Neural progenitor cell (in vitro differentiated cells): ENCODE results near the gene RIPK3. TPM values are rescaled to one million over a fixed set of nuclear protein-coding genes. Genes with fewer than 3 reads are reported as not detected.
A peak's percentile ranks its signal among the peaks of the same experiment; 100 is the strongest.
"Not testable (repeated sequence)": the region's sequence is repeated elsewhere in the genome, so short reads cannot be mapped to it uniquely, and the experiment has no call there.

Experiments
- DNase-seq: peaks from one replicate; pipeline ENCODE4 v3.0.0-alpha.2; 2016; ENCODE audit warnings: low spot score
- H2AFZ ChIP-seq: fragments of 200-600 bp; sonication (generic); replicated peaks from 2 replicates; pipeline ENCODE4 v1.6.1; 2016; ENCODE audit warnings: antibody characterized with exemption
- H3F3A ChIP-seq: fragments of 200-600 bp; sonication (generic); 2 replicates; pipeline ENCODE4 v1.6.1; 2016; ENCODE audit warnings: antibody characterized with exemption, low read depth
- H3K27ac ChIP-seq: fragments of 200-600 bp; sonication (generic); 2 replicates; pipeline ENCODE4 v1.5.1; 2016; ENCODE audit warnings: mild to moderate bottlenecking
- H3K27me3 ChIP-seq: fragments of 200-600 bp; sonication (generic); 2 replicates; pipeline ENCODE4 v1.6.1; 2016; ENCODE audit warnings: mild to moderate bottlenecking, moderate library complexity
- H3K36me3 ChIP-seq: fragments of 200-600 bp; sonication (generic); 2 replicates; pipeline ENCODE4 v1.5.1; 2016
- H3K4me1 ChIP-seq: fragments of 200-600 bp; sonication (generic); 2 replicates; pipeline ENCODE4 v1.6.1; 2016; ENCODE audit warnings: mixed run types
- H3K4me2 ChIP-seq: fragments of 200-600 bp; sonication (generic); 2 replicates; pipeline ENCODE4 v1.6.1; 2016
- H3K4me3 ChIP-seq: fragments of 200-600 bp; sonication (generic); 2 replicates; pipeline ENCODE4 v1.5.1; 2016
- H3K79me2 ChIP-seq: fragments of 200-600 bp; sonication (generic); 2 replicates; pipeline ENCODE4 v1.6.1; 2016; ENCODE audit warnings: low read depth
- H3K9ac ChIP-seq: fragments of 200-600 bp; sonication (generic); 2 replicates; pipeline ENCODE4 v1.6.1; 2016
- H3K9me3 ChIP-seq: fragments of 200-600 bp; sonication (generic); 2 replicates; pipeline ENCODE4 v1.5.1; 2016; ENCODE audit warnings: low read depth
- H4K20me1 ChIP-seq: fragments of 200-600 bp; sonication (generic); 2 replicates; pipeline ENCODE4 v1.6.1; 2016; ENCODE audit warnings: low read depth
- H3K27ac Mint-ChIP-seq: 3 replicates; pipeline ENCODE4 v1.8.0; 2021; ENCODE audit warnings: mixed read lengths
- H3K27me3 Mint-ChIP-seq: 2 replicates; pipeline ENCODE4 v1.8.0; 2022; ENCODE audit warnings: low read depth, mild to moderate bottlenecking, inconsistent platforms, moderate library complexity, mixed read lengths; ENCODE audit not compliant: insufficient read depth
- H3K36me3 Mint-ChIP-seq: 3 replicates; pipeline ENCODE4 v1.8.0; 2021; ENCODE audit warnings: mixed read lengths
- H3K4me1 Mint-ChIP-seq: 3 replicates; pipeline ENCODE4 v1.8.0; 2021; ENCODE audit warnings: mixed read lengths
- H3K4me3 Mint-ChIP-seq: 3 replicates; pipeline ENCODE4 v1.8.0; 2021; ENCODE audit warnings: mild to moderate bottlenecking, moderate library complexity, mixed read lengths
- H3K9me3 Mint-ChIP-seq: 3 replicates; pipeline ENCODE4 v1.8.0; 2020; ENCODE audit warnings: mixed read lengths
- CTCF ChIP-seq: fragments of 200-600 bp; sonication (generic); IDR thresholded peaks from 2 replicates; pipeline ENCODE4 v1.5.1; 2017; ENCODE audit warnings: antibody characterized with exemption, mild to moderate bottlenecking
- EZH2 ChIP-seq: fragments of 200-600 bp; sonication (generic); IDR thresholded peaks from 2 replicates; pipeline ENCODE4 v1.6.1; 2017; ENCODE audit warnings: antibody characterized with exemption, mild to moderate bottlenecking, moderate library complexity
- EZH2phosphoT487 ChIP-seq: fragments of 200-600 bp; sonication (generic); IDR thresholded peaks from 2 replicates; pipeline ENCODE4 v1.6.1; 2017; ENCODE audit warnings: antibody characterized with exemption
- total RNA-seq: library from RNA; depleted of rRNA; stranded (reverse); fragments of >200 nt; gene quantifications from 2 replicates; pipeline ENCODE4 v1.2.3, GENCODE V29; 2015; ENCODE audit warnings: low replicate concordance

Gene RIPK3
- total RNA-seq, 1 donor from 2014 or later, result not detected

GRCh38 chr14:24376448-24377070 lies 36.8 kb upstream of the RIPK3 start:
- Histone ChIP-seq H3K36me3 (no peaks in the 10 kb centered on the region), H3K9ac (no peak overlapping the region), H3K4me2 (peak overlapping the region; percentile 72), H3K27ac (no peak overlapping the region), H3K79me2 (no peaks in the 10 kb centered on the region), H3K4me1 (peaks cover 26% of the 10 kb centered on the region), H3K9me3 (no peaks in the 10 kb centered on the region), H3K4me3 (peak overlapping the region; percentile 8), H3K27me3 (no peaks in the 10 kb centered on the region), H3F3A (peaks cover 19% of the 10 kb centered on the region), H4K20me1 (no peaks in the 10 kb centered on the region), H2AFZ (no peak overlapping the region)
- Mint-ChIP-seq H3K4me1 (peaks cover 5% of the 10 kb centered on the region), H3K27ac (no peak overlapping the region), H3K9me3 (no peaks in the 10 kb centered on the region), H3K4me3 (peak overlapping the region; percentile 18), H3K27me3 (peaks cover 12% of the 10 kb centered on the region), H3K36me3 (peaks cover 22% of the 10 kb centered on the region)
- DNase-seq, result peak; percentile 71
- no peak for TF ChIP-seq EZH2phosphoT487
- TF ChIP-seq CTCF, result peak; percentile 49

- no peak for DNase-seq
- H3K36me3 ChIP-seq, result no peaks in the 10 kb centered on the region
- H3K4me3 ChIP-seq, result no peak overlapping the region
- H3K4me3 Mint-ChIP-seq, result no peak overlapping the region
- peaks cover 3% of the 10 kb centered on the region for H3K79me2 ChIP-seq
- no peaks in the 10 kb centered on the region for H3K27me3 ChIP-seq
- H3K36me3 Mint-ChIP-seq, result peaks cover 22% of the 10 kb centered on the region
- H4K20me1 ChIP-seq, result no peaks in the 10 kb centered on the region
- H3K9ac ChIP-seq, result no peak overlapping the region
- no peaks in the 10 kb centered on the region for H3K9me3 Mint-ChIP-seq
- TF ChIP-seq EZH2phosphoT487 (no peak), CTCF (no peak), EZH2 (no peak)
- peaks cover 5% of the 10 kb centered on the region for H3K4me1 Mint-ChIP-seq
- H3K4me2 ChIP-seq, result no peak overlapping the region
- no peak overlapping the region for H2AFZ ChIP-seq
- peaks cover 10% of the 10 kb centered on the region for H3K27me3 Mint-ChIP-seq
- H3K4me1 ChIP-seq, result peaks cover 31% of the 10 kb centered on the region
- H3K27ac Mint-ChIP-seq, result no peak overlapping the region
- peaks cover 7% of the 10 kb centered on the region for H3F3A ChIP-seq
- H3K27ac ChIP-seq, result no peak overlapping the region
- no peaks in the 10 kb centered on the region for H3K9me3 ChIP-seq
These were observed 33.1 kb upstream of the RIPK3 start for GRCh38 chr14:24372701-24373416.

- H3K4me1 Mint-ChIP-seq, H3K9me3 Mint-ChIP-seq, H3K4me3 Mint-ChIP-seq, H2AFZ ChIP-seq, H3K4me2 ChIP-seq, H3K4me3 ChIP-seq, H3K79me2 ChIP-seq, H3K36me3 ChIP-seq, H3K27ac ChIP-seq, H3K27me3 ChIP-seq, H3K9ac ChIP-seq, H4K20me1 ChIP-seq, DNase-seq, H3K27ac Mint-ChIP-seq, H3K9me3 ChIP-seq: not testable (repeated sequence)
- Histone ChIP-seq H3K4me1 (peaks cover 24% of the 10 kb centered on the region), H3F3A (peaks cover 19% of the 10 kb centered on the region)
- H3K36me3 Mint-ChIP-seq, result peaks cover 14% of the 10 kb centered on the region
- peaks cover 14% of the 10 kb centered on the region for H3K27me3 Mint-ChIP-seq
These were observed 31.8 kb upstream of the RIPK3 start for GRCh38 chr14:24371605-24372004.

GRCh38 chr14:24370748-24371147 lies 31.0 kb upstream of the RIPK3 start:
- H3K4me3 ChIP-seq, result no peak overlapping the region
- H2AFZ ChIP-seq, result no peak overlapping the region
- no peak overlapping the region for H3K27ac ChIP-seq
- H3K27me3 Mint-ChIP-seq, result peaks cover 13% of the 10 kb centered on the region
- H3K9ac ChIP-seq, result no peak overlapping the region
- H3K79me2 ChIP-seq, result peaks cover 3% of the 10 kb centered on the region
- H3K27ac Mint-ChIP-seq, result no peak overlapping the region
- peaks cover 20% of the 10 kb centered on the region for H3K4me1 ChIP-seq
- no peaks in the 10 kb centered on the region for H3K36me3 ChIP-seq
- no peaks in the 10 kb centered on the region for H3K27me3 ChIP-seq
- no peak overlapping the region for H3K4me3 Mint-ChIP-seq
- peaks cover 14% of the 10 kb centered on the region for H3K36me3 Mint-ChIP-seq
- H3K4me1 Mint-ChIP-seq, result peaks cover 8% of the 10 kb centered on the region
- DNase-seq, result no peak
- no peaks in the 10 kb centered on the region for H3K9me3 ChIP-seq
- H3K4me2 ChIP-seq, result no peak overlapping the region
- H3K9me3 Mint-ChIP-seq, result no peaks in the 10 kb centered on the region
- no peaks in the 10 kb centered on the region for H4K20me1 ChIP-seq
- no peak for TF ChIP-seq CTCF
- TF ChIP-seq EZH2phosphoT487, result no peak
- TF ChIP-seq EZH2, result no peak
- H3F3A ChIP-seq, result peaks cover 28% of the 10 kb centered on the region
